B cell (primary cell): ENCODE data around the gene PPWD1. TPM values are rescaled to one million over a fixed set of nuclear protein-coding genes. Genes with fewer than 3 reads are reported as not detected.

Experiments used
- ATAC-seq: fragments of 200-7000 bp; cut with Tn5 transposase; one replicate; pipeline ENCODE4 v1.10.0; 2021; ENCODE audit warnings: low read depth, mild to moderate bottlenecking, moderate number of reproducible peaks, moderate library complexity
- CTCF ChIA-PET: fragments of 350-600 bp; sonication (Branson Sonifier 250); formaldehyde crosslinking; loops from one replicate; lab custom pipeline; 2021; ENCODE audit warnings: antibody characterized with exemption, inconsistent platforms; lab: Charles Lee
- POLR2A ChIA-PET: fragments of 350-600 bp; sonication (Branson Sonifier 250); formaldehyde crosslinking; loops from one replicate; lab custom pipeline; 2021; ENCODE audit warnings: antibody characterized with exemption; lab: Charles Lee
- DNase-seq: peaks from one replicate; pipeline ENCODE4 v3.0.0; 2013
- H2AFZ ChIP-seq: 2 replicates; pipeline ENCODE4 v1.6.1; 2012; ENCODE audit warnings: mild to moderate bottlenecking, low read depth, low read length; ENCODE audit not compliant: insufficient read depth, poor library complexity, severe bottlenecking
- H3K27ac ChIP-seq, 2 donors: 1 replicate in 1 of 2; 2 replicates in 1 of 2; pipeline ENCODE4 v1.5.1; 2012 to 2013; ENCODE audit warnings: low read length in 2 of 2, mild to moderate bottlenecking in 2 of 2, moderate library complexity in 1 of 2
- H3K27me3 ChIP-seq, 4 experiments: fragments of 200-600 bp in 1 of 4; sonication (generic) in 1 of 4; replicated peaks in 1 of 4; 1 replicate in 2 of 4; 2 replicates in 2 of 4; pipeline versions ENCODE4 v1.6.1 to v1.7.0; 2013 to 2016; ENCODE audit warnings: low read length in 3 of 4, mild to moderate bottlenecking in 2 of 4, mixed read lengths in 1 of 4, moderate library complexity in 1 of 4; ENCODE audit not compliant: insufficient read depth in 4 of 4, control insufficient read depth in 3 of 4; ENCODE audit errors: control extremely low read depth in 1 of 4
- H3K36me3 ChIP-seq, 2 experiments: replicated peaks in 1 of 2; 1 replicate in 1 of 2; 2 replicates in 1 of 2; pipeline versions ENCODE4 v1.6.1 to v1.7.1; 2013; ENCODE audit warnings: low read length in 1 of 2; ENCODE audit not compliant: insufficient read depth in 2 of 2, control insufficient read depth in 1 of 2; ENCODE audit errors: control extremely low read depth in 1 of 2, extremely low read depth in 1 of 2
- H3K4me1 ChIP-seq, 2 donors: fragments of 200-600 bp in 1 of 2; sonication (generic) in 1 of 2; 1 replicate in 1 of 2; 2 replicates in 1 of 2; pipeline versions ENCODE4 v1.5.1 to v1.6.1; 2013 to 2017; ENCODE audit warnings: low read length in 2 of 2; ENCODE audit not compliant: control insufficient read depth in 2 of 2, insufficient read depth in 2 of 2
- H3K4me2 ChIP-seq: replicated peaks from 2 replicates; pipeline ENCODE3; 2012; ENCODE audit warnings: mild to moderate bottlenecking, low read depth, low read length; ENCODE audit not compliant: poor library complexity, severe bottlenecking
- H3K4me3 ChIP-seq, 5 experiments: fragments of 200-600 bp in 1 of 5; sonication (generic) in 1 of 5; 1 replicate in 3 of 5; 2 replicates in 2 of 5; pipeline versions ENCODE4 v1.5.1 to v1.7.0; 2011 to 2016; ENCODE audit warnings: low read length in 4 of 5, mild to moderate bottlenecking in 4 of 5, low read depth in 2 of 5, control low read depth in 1 of 5, moderate library complexity in 1 of 5; ENCODE audit not compliant: insufficient read depth in 1 of 5; ENCODE audit errors: control extremely low read depth in 1 of 5, extremely low read depth in 1 of 5
- H3K79me2 ChIP-seq: fragments of 200-600 bp; sonication (generic); one replicate; pipeline ENCODE4 v1.6.0; 2016; ENCODE audit warnings: low read length; ENCODE audit not compliant: control insufficient read depth, insufficient read depth
- H3K9ac ChIP-seq: fragments of 200-600 bp; sonication (generic); 2 replicates; pipeline ENCODE4 v1.6.1; 2017; ENCODE audit warnings: mild to moderate bottlenecking, low read length, moderate library complexity
- H3K9me3 ChIP-seq, 3 donors: one replicate each; pipeline versions ENCODE4 v1.6.1 to v1.7.1; 2013; ENCODE audit warnings: low read length in 2 of 3; ENCODE audit not compliant: control insufficient read depth in 2 of 3, insufficient read depth in 1 of 3; ENCODE audit errors: control extremely low read depth in 1 of 3
- H4K20me1 ChIP-seq: 2 replicates; pipeline ENCODE4 v1.6.0; 2012; ENCODE audit warnings: mild to moderate bottlenecking, low read length; ENCODE audit not compliant: insufficient read depth, control insufficient read depth, poor library complexity, severe bottlenecking
- H3K27ac Mint-ChIP-seq: one replicate; pipeline ENCODE4 v1.8.0; 2021; ENCODE audit warnings: mixed read lengths
- H3K27me3 Mint-ChIP-seq: one replicate; pipeline ENCODE4 v1.8.0; 2021; ENCODE audit warnings: mixed read lengths
- H3K4me1 Mint-ChIP-seq: one replicate; pipeline ENCODE4 v1.8.0; 2021; ENCODE audit warnings: mixed read lengths
- H3K4me3 Mint-ChIP-seq: one replicate; pipeline ENCODE4 v1.8.0; 2021; ENCODE audit warnings: mixed read lengths
- H3K9me3 Mint-ChIP-seq: one replicate; pipeline ENCODE4 v1.8.0; 2022; ENCODE audit warnings: mixed read lengths; ENCODE audit not compliant: insufficient read depth
- EZH2 ChIP-seq: IDR thresholded peaks from 2 replicates; pipeline ENCODE4 v1.6.1; 2012; ENCODE audit warnings: borderline replicate concordance, low read depth, mild to moderate bottlenecking, moderate library complexity, low read length; ENCODE audit not compliant: insufficient read depth, poor library complexity, severe bottlenecking
- WGBS: methylation state at CpG from one replicate; pipeline ENCODE4 v1.1.5; 2013; ENCODE audit warnings: missing lambda C conversion rate; ENCODE audit not compliant: insufficient coverage; 5-methylcytosine and 5-hydroxymethylcytosine counted together
- intact Hi-C: fragments of 100-400 bp; cut with micrococcal nuclease; formaldehyde crosslinking; loops from one replicate; pipeline ENCODE4 v1.10.0; 2022
- polyA plus RNA-seq: library from polyadenylated mRNA; depleted of rRNA; stranded (reverse); fragments of >200 nt; gene quantifications from 2 replicates; pipeline ENCODE4 v1.2.3, GENCODE V29; 2012
- total RNA-seq, 2 donors: library from RNA; stranded (reverse); fragments of 120-200 nt in 1 of 2; gene quantifications; 1 replicate in 1 of 2; 2 replicates in 1 of 2; pipeline versions ENCODE4 v1.2.3 to v1.2.4, GENCODE V29; 2013 to 2022
- TF ChIP-seq, protein P1 (sequence below): fragments of 200-600 bp; IDR thresholded peaks from one replicate; pipeline ENCODE4 v1.8.0; 2022; ENCODE audit warnings: antibody characterized with exemption, mild to moderate bottlenecking

Gene PPWD1
- total and polyA plus RNA-seq, 2 donors (not counting 1 experiment from before 2014, with no cell fraction given), result 17.7 to 91.0 TPM

DNA sequence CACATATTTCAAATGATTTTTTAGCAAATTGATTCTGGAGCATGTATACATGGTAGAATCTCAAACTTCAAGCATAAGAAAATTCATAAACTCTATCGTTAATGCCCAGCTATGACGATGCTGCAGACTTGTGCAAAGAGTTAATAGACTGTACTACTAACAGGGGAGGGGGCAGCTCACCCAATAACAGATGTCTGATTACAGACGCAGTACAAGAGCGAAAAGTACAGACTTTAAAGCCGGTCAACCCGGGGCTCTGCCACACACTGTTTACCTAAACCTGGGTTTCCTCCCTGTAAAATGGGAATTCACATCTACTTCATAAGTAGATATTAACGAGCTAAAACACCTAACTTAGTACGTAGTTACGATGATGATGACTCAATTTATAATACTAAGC is 60.4 kb downstream of the PPWD1 start:
- intact Hi-C loops, result loop anchor here (5.0 kb wide), 1 partner anchor 141 kb away; the partner anchor contains the start of gene ADAMTS6
- ATAC-seq, result no peak
- Histone ChIP-seq H3K4me3 (peak overlapping the region; percentile 88 to 99 (median 88)), H3K9me3 (no peaks in the 10 kb centered on the region), H3K79me2 (peaks cover 81% of the 10 kb centered on the region), H3K9ac (peak overlapping the region; percentile 92), H3K27ac (peak overlapping the region; percentile 73 to 84), H3K36me3 (no peaks in the 10 kb centered on the region), H3K27me3 (no peaks in the 10 kb centered on the region), H3K4me2 (peak overlapping the region; percentile 78), H4K20me1 (peaks cover 6% of the 10 kb centered on the region), H2AFZ (peak overlapping the region; percentile 96), H3K4me1 (peaks cover 16 to 21% of the 10 kb centered on the region in 2 donors)
- H3K4me1 Mint-ChIP-seq, result peaks cover 41% of the 10 kb centered on the region
- H3K27ac Mint-ChIP-seq, result peak overlapping the region; percentile 98
- peak overlapping the region; percentile 99 for H3K4me3 Mint-ChIP-seq
- ChIA-PET CTCF (interaction anchor here (1.4 kb wide), 1 partner anchor 61 kb away, joined by 7 read pairs; the partner anchor contains the start of genes CENPK and PPWD1), POLR2A (interaction anchor here (1.0 to 1.1 kb wide), 2 partner anchors 61 to 302 kb away, joined by 3 to 9 read pairs; partner anchors contain the start of genes CENPK, ERBIN and PPWD1)
- 17% methylated on average over 4 of the region's 9 CpGs for WGBS
- DNase-seq, result no peak
- H3K9me3 Mint-ChIP-seq, result no peaks in the 10 kb centered on the region
- H3K27me3 Mint-ChIP-seq, result no peaks in the 10 kb centered on the region
- TF ChIP-seq, protein P1, sequence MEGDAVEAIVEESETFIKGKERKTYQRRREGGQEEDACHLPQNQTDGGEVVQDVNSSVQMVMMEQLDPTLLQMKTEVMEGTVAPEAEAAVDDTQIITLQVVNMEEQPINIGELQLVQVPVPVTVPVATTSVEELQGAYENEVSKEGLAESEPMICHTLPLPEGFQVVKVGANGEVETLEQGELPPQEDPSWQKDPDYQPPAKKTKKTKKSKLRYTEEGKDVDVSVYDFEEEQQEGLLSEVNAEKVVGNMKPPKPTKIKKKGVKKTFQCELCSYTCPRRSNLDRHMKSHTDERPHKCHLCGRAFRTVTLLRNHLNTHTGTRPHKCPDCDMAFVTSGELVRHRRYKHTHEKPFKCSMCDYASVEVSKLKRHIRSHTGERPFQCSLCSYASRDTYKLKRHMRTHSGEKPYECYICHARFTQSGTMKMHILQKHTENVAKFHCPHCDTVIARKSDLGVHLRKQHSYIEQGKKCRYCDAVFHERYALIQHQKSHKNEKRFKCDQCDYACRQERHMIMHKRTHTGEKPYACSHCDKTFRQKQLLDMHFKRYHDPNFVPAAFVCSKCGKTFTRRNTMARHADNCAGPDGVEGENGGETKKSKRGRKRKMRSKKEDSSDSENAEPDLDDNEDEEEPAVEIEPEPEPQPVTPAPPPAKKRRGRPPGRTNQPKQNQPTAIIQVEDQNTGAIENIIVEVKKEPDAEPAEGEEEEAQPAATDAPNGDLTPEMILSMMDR, result no peak
- no peak for TF ChIP-seq EZH2

DNA sequence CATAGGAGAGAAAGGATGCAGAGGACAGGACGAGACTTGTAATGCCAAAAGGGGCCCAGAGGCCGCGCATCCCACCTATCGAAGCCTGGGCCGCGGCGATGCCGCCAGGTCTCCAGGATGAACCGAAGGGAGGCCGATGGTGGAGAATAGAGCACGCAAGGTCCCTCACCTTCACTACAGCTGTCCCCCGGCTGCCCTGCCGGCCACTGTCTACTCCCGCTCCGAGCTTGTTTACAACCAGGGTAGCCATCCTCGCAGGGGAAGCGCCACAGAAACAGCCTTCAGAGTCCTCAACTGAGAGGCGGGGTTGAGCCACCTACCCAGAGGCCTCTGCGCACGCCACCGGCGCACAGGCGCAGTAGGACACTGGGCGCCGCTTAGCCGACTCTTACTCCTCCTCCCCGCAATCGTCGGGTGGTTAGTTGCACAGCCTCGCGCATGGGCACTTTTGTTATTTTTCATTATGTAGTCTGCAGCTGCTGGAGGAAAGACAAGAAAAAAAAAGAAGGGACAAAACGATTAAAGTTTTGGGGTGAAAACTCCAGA is 61.0 kb downstream of the PPWD1 start, which contains the start of gene TRIM23:
Gene TRIM23 (minus strand): TSS at position 309 of the 546 bp plus-strand sequence. CDS start 59 bp downstream, at position 250.
- no peaks in the 10 kb centered on the region for H3K36me3 ChIP-seq
- peaks cover 41% of the 10 kb centered on the region for H3K4me1 Mint-ChIP-seq

More for the DNA sequence above, 61.0 kb downstream of the PPWD1 start, which contains the start of gene TRIM23:
- POLR2A ChIA-PET, result interaction anchor here (0.8 to 1.1 kb wide), 3 partner anchors 61 to 520 kb away, joined by 3 to 9 read pairs (median 8); partner anchors contain the start of genes CENPK, ERBIN, PPWD1 and SREK1
- peak within 1 kb of the TSS; percentile 88 to 99 (median 88) for H3K4me3 ChIP-seq
- H3K9ac ChIP-seq, result peak within 1 kb of the TSS; percentile 92
- Mint-ChIP-seq H3K27me3 (no peaks in the 10 kb centered on the region), H3K4me3 (peak within 1 kb of the TSS; percentile 99), H3K9me3 (no peaks in the 10 kb centered on the region), H3K27ac (peak within 1 kb of the TSS; percentile 98)
- CTCF ChIA-PET, result interaction anchor here (1.4 kb wide), 1 partner anchor 61 kb away, joined by 7 read pairs; the partner anchor contains the start of genes CENPK and PPWD1
- no peak for TF ChIP-seq EZH2
- TF ChIP-seq, protein P1, result peak; percentile 32
- no peaks in the 10 kb centered on the region for H3K27me3 ChIP-seq
- H3K79me2 ChIP-seq, result peaks cover 80% of the 10 kb centered on the region
- peaks cover 16 to 21% of the 10 kb centered on the region in 2 donors for H3K4me1 ChIP-seq
- H2AFZ ChIP-seq, result peak within 1 kb of the TSS; percentile 96
- H3K27ac ChIP-seq, result peak within 1 kb of the TSS; percentile 73 to 84
- ATAC-seq (peak; percentile 93), DNase-seq (no peak)
- peaks cover 4% of the 10 kb centered on the region for H4K20me1 ChIP-seq
- no peaks in the 10 kb centered on the region for H3K9me3 ChIP-seq
- under 1% methylated on average over 29 of the region's 32 CpGs for WGBS
- intact Hi-C loops, result loop anchor here (1.0 to 5.0 kb wide), 6 partner anchors 61 to 856 kb away; partner anchors contain the start of genes ADAMTS6, CENPK, CWC27 and ERBIN
- peak within 1 kb of the TSS; percentile 78 for H3K4me2 ChIP-seq
